NCI-H748 (cell line): ENCODE measurements around the gene SMCHD1.
A peak's percentile ranks its signal among the peaks of the same experiment; 100 is the strongest.
"Not testable (repeated sequence)": the region's sequence is repeated elsewhere in the genome, so short reads cannot be mapped to it uniquely, and the experiment has no call there.

ENCODE experiments used
- DNase-seq: peaks from one replicate; lab custom pipeline; 2025; ENCODE audit not compliant: unreplicated experiment; lab: John Stamatoyannopoulos, UW

The SMCHD1 gene

GRCh38 chr18:2715990-2716389 lies 60.5 kb downstream of the SMCHD1 start:
- DNase-seq = no peak

GRCh38 chr18:2716394-2717326 lies 61.1 kb downstream of the SMCHD1 start:
- DNase-seq = no peak

GRCh38 chr18:2717407-2717806 lies 61.9 kb downstream of the SMCHD1 start:
- no peak for DNase-seq

- DNase-seq = no peak
Measured at GRCh38 chr18:2719040-2719439, 63.5 kb downstream of the SMCHD1 start.

GRCh38 chr18:2723207-2723606 lies 67.7 kb downstream of the SMCHD1 start:
- DNase-seq = no peak

GRCh38 chr18:2729757-2730156 lies 74.2 kb downstream of the SMCHD1 start:
- DNase-seq = no peak

- DNase-seq = no peak
Measured at GRCh38 chr18:2736823-2737222, 81.3 kb downstream of the SMCHD1 start.

- DNase-seq = not testable (repeated sequence)
Measured at GRCh38 chr18:2740082-2740481, 84.6 kb downstream of the SMCHD1 start.

GRCh38 chr18:2746274-2746673 lies 90.7 kb downstream of the SMCHD1 start:
- DNase-seq = no peak

- no peak for DNase-seq
Measured at GRCh38 chr18:2758309-2758708, 102.8 kb downstream of the SMCHD1 start.

- DNase-seq = no peak
Measured at GRCh38 chr18:2774669-2775068, 119.1 kb downstream of the SMCHD1 start.

GRCh38 chr18:2776601-2777000 lies 121.1 kb downstream of the SMCHD1 start:
- no peak for DNase-seq

- no peak for DNase-seq
Measured at GRCh38 chr18:2777241-2777640, 121.7 kb downstream of the SMCHD1 start.

- no peak for DNase-seq
Measured at GRCh38 chr18:2780750-2781149, 125.2 kb downstream of the SMCHD1 start.

GRCh38 chr18:2787225-2787624 lies 131.7 kb downstream of the SMCHD1 start:
- DNase-seq = no peak

GRCh38 chr18:2792395-2792794 lies 136.9 kb downstream of the SMCHD1 start:
- no peak for DNase-seq

- no peak for DNase-seq
Measured at GRCh38 chr18:2794159-2794558, 138.6 kb downstream of the SMCHD1 start.

- DNase-seq = no peak
Measured at GRCh38 chr18:2797951-2798350, 142.4 kb downstream of the SMCHD1 start.

GRCh38 chr18:2799369-2799768 lies 143.8 kb downstream of the SMCHD1 start:
- DNase-seq = no peak

- peak; percentile 38 for DNase-seq
Measured at GRCh38 chr18:2805970-2806943, 150.7 kb downstream of the SMCHD1 start.

- not testable (repeated sequence) for DNase-seq
Measured at GRCh38 chr18:2808640-2809039, 153.1 kb downstream of the SMCHD1 start.
